Measurements from ENCODE around the gene PRSS48.

PRSS48 gene

GRCh38 chr4:151322570-151322969, 45.6 kb downstream of the PRSS48 start:
- H3K4me3 ChIP-seq (ENCODE audit: low read length): no peak overlapping the region
- DNase-seq: no peak

GRCh38 chr4:151323667-151324066, 46.7 kb downstream of the PRSS48 start:
- TF ChIP-seq, protein P1, sequence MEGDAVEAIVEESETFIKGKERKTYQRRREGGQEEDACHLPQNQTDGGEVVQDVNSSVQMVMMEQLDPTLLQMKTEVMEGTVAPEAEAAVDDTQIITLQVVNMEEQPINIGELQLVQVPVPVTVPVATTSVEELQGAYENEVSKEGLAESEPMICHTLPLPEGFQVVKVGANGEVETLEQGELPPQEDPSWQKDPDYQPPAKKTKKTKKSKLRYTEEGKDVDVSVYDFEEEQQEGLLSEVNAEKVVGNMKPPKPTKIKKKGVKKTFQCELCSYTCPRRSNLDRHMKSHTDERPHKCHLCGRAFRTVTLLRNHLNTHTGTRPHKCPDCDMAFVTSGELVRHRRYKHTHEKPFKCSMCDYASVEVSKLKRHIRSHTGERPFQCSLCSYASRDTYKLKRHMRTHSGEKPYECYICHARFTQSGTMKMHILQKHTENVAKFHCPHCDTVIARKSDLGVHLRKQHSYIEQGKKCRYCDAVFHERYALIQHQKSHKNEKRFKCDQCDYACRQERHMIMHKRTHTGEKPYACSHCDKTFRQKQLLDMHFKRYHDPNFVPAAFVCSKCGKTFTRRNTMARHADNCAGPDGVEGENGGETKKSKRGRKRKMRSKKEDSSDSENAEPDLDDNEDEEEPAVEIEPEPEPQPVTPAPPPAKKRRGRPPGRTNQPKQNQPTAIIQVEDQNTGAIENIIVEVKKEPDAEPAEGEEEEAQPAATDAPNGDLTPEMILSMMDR (IDR thresholded peaks at IDR 0.05; ENCODE audit: low read length): no peak
- TF ChIP-seq EZH2 (optimal IDR thresholded peaks at IDR 0.05; ENCODE audit: low read depth, low read length): no peak
- TF ChIP-seq EZH2phosphoT487 (IDR thresholded peaks at IDR 0.05; ENCODE audit: low read length): no peak
- H3K27ac ChIP-seq (ENCODE audit: low read length): no peak overlapping the region
- H4K20me1 ChIP-seq (ENCODE audit: insufficient read depth, low read length): no peaks in the 10 kb centered on the region
- peaks cover 9% of the 10 kb centered on the region; the same call in 1 of the 2 replicates for H3K27me3 ChIP-seq (replicated peaks; ENCODE audit: insufficient read depth, low read length)
- no peaks in the 10 kb centered on the region for H3K4me1 ChIP-seq (ENCODE audit: low read length)
- no peaks in the 10 kb centered on the region for H3K9me3 ChIP-seq (replicated peaks; ENCODE audit: insufficient read depth, low read length)
- H3F3A ChIP-seq (ENCODE audit: insufficient read depth, low read length): no peaks in the 10 kb centered on the region
- H2AFZ ChIP-seq (ENCODE audit: low read length): no peak overlapping the region
- no peak overlapping the region for H3K4me2 ChIP-seq (ENCODE audit: low read depth, low read length)
- H3K9ac ChIP-seq (ENCODE audit: low read length): no peak overlapping the region
- no peaks in the 10 kb centered on the region for H3K36me3 ChIP-seq (replicated peaks; ENCODE audit: insufficient read depth, low read length)
- H3K79me2 ChIP-seq (ENCODE audit: low read length): no peaks in the 10 kb centered on the region
- no peaks in the 10 kb centered on the region for H3K9me2 ChIP-seq (replicated peaks; ENCODE audit: insufficient read depth, low read length)
- no peak overlapping the region for H3K4me3 ChIP-seq (ENCODE audit: low read length)
- DNase-seq: no peak

More at GRCh38 chr4:151322570-151322969, 45.6 kb downstream of the PRSS48 start:
- Histone ChIP-seq H3K27ac (ENCODE audit: low read length) (no peak overlapping the region), H4K20me1 (ENCODE audit: insufficient read depth, low read length) (no peaks in the 10 kb centered on the region), H3K4me2 (ENCODE audit: low read depth, low read length) (no peak overlapping the region), H2AFZ (ENCODE audit: low read length) (no peak overlapping the region), H3K4me1 (ENCODE audit: low read length) (no peaks in the 10 kb centered on the region), H3K9me3 (replicated peaks; ENCODE audit: insufficient read depth, low read length) (no peaks in the 10 kb centered on the region), H3K9me2 (replicated peaks; ENCODE audit: insufficient read depth, low read length) (no peaks in the 10 kb centered on the region), H3F3A (ENCODE audit: insufficient read depth, low read length) (no peaks in the 10 kb centered on the region), H3K9ac (ENCODE audit: low read length) (no peak overlapping the region), H3K27me3 (replicated peaks; ENCODE audit: insufficient read depth, low read length) (peaks cover 9% of the 10 kb centered on the region; the same call in 1 of the 2 replicates), H3K79me2 (ENCODE audit: low read length) (no peaks in the 10 kb centered on the region), H3K36me3 (replicated peaks; ENCODE audit: insufficient read depth, low read length) (no peaks in the 10 kb centered on the region)
- TF ChIP-seq EZH2phosphoT487 (IDR thresholded peaks at IDR 0.05; ENCODE audit: low read length): no peak
- TF ChIP-seq, protein P1 (IDR thresholded peaks at IDR 0.05; ENCODE audit: low read length): no peak
- TF ChIP-seq EZH2 (optimal IDR thresholded peaks at IDR 0.05; ENCODE audit: low read depth, low read length): no peak

DNA sequence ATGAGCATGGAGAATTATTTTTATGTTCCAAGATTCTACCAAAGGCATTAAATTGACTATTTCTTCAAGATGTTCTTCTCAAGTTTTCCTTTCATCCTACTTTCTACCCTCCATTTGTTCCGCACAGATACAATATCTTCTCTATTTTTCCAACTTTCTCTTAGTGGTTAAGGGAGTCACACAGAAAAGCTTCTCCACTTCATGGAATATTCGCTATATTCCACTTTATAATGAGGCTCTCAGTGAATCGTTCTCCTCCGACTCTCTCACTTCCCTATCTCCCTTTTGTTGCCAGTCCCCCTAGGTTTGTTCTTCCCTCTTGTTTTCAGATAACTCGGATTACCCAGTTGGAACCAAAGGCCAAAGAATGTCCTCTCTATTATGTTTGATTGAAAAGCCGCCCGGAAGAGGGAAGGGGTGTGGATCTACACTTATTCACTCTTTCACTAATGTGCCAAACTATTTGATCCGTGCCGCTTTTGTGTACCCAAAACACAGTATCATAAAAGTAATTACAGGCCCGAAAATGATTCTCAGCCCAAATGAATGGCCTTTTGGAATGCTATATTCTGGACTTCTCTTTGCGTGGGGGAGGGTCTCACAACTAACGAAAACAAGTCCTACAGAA, 47.3 kb downstream of the PRSS48 start:
- no peak overlapping the region for H3K4me3 ChIP-seq (ENCODE audit: low read length)
- H3K27me3 ChIP-seq (replicated peaks; ENCODE audit: insufficient read depth, low read length): peaks cover 9% of the 10 kb centered on the region; the same call in 1 of the 2 replicates
- TF ChIP-seq EZH2phosphoT487 (IDR thresholded peaks at IDR 0.05; ENCODE audit: low read length) (no peak), EZH2 (optimal IDR thresholded peaks at IDR 0.05; ENCODE audit: low read depth, low read length) (no peak)
- TF ChIP-seq, protein P1 (IDR thresholded peaks at IDR 0.05; ENCODE audit: low read length): no peak
- no peaks in the 10 kb centered on the region for H3K9me2 ChIP-seq (replicated peaks; ENCODE audit: insufficient read depth, low read length)
- DNase-seq: no peak
- no peaks in the 10 kb centered on the region for H3K4me1 ChIP-seq (ENCODE audit: low read length)
- H3K79me2 ChIP-seq (ENCODE audit: low read length): no peaks in the 10 kb centered on the region
- no peak overlapping the region for H3K9ac ChIP-seq (ENCODE audit: low read length)
- no peaks in the 10 kb centered on the region for H4K20me1 ChIP-seq (ENCODE audit: insufficient read depth, low read length)
- no peaks in the 10 kb centered on the region for H3K36me3 ChIP-seq (replicated peaks; ENCODE audit: insufficient read depth, low read length)
- no peak overlapping the region for H3K4me2 ChIP-seq (ENCODE audit: low read depth, low read length)
- no peaks in the 10 kb centered on the region for H3F3A ChIP-seq (ENCODE audit: insufficient read depth, low read length)
- no peak overlapping the region for H3K27ac ChIP-seq (ENCODE audit: low read length)
- no peaks in the 10 kb centered on the region for H3K9me3 ChIP-seq (replicated peaks; ENCODE audit: insufficient read depth, low read length)
- H2AFZ ChIP-seq (ENCODE audit: low read length): no peak overlapping the region

Data from MM.1S (cell line).